Measurements from ENCODE around the gene PCDH7. TPM values are rescaled to one million over a fixed set of nuclear protein-coding genes. Genes with fewer than 3 reads are reported as not detected.

The PCDH7 gene, protein sequence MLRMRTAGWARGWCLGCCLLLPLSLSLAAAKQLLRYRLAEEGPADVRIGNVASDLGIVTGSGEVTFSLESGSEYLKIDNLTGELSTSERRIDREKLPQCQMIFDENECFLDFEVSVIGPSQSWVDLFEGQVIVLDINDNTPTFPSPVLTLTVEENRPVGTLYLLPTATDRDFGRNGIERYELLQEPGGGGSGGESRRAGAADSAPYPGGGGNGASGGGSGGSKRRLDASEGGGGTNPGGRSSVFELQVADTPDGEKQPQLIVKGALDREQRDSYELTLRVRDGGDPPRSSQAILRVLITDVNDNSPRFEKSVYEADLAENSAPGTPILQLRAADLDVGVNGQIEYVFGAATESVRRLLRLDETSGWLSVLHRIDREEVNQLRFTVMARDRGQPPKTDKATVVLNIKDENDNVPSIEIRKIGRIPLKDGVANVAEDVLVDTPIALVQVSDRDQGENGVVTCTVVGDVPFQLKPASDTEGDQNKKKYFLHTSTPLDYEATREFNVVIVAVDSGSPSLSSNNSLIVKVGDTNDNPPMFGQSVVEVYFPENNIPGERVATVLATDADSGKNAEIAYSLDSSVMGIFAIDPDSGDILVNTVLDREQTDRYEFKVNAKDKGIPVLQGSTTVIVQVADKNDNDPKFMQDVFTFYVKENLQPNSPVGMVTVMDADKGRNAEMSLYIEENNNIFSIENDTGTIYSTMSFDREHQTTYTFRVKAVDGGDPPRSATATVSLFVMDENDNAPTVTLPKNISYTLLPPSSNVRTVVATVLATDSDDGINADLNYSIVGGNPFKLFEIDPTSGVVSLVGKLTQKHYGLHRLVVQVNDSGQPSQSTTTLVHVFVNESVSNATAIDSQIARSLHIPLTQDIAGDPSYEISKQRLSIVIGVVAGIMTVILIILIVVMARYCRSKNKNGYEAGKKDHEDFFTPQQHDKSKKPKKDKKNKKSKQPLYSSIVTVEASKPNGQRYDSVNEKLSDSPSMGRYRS (N-terminal part only)
- 4.2 TPM for polyA plus RNA-seq (2013, experiment 1 of 2)
- 3.7 TPM for polyA plus RNA-seq (2013, experiment 2 of 2)

- H3K23ac ChIP-seq (ENCODE audit: low read length), result peak within 1 kb of the TSS; percentile 70
- peak within 1 kb of the TSS; percentile 75 for H3K27ac ChIP-seq (ENCODE audit: low read depth, low read length)
Measured at GRCh38 chr4:30720021-30720660, at the start of gene PCDH7. TSS of gene PCDH7 (plus strand) at chr4:30720369. CDS start at chr4:30721423, 1,054 bp downstream.

GRCh38 chr4:30671926-30672448 lies 48.2 kb upstream of the PCDH7 start:
- Histone ChIP-seq H2BK120ac (ENCODE audit: low read depth, low read length) (no peak overlapping the region), H3K18ac (ENCODE audit: low read length) (no peak overlapping the region), H3K4me3 (ENCODE audit: low read length) (no peak overlapping the region), H3K4ac (ENCODE audit: low read depth, low read length) (no peak overlapping the region), H3K36me3 (ENCODE audit: control insufficient read depth, insufficient read depth, low read length) (no peaks in the 10 kb centered on the region), H3K27me3 (ENCODE audit: insufficient read depth, low read length, poor library complexity) (no peaks in the 10 kb centered on the region), H3K79me2 (ENCODE audit: control insufficient read depth, insufficient read depth, low read length) (no peaks in the 10 kb centered on the region), H3K4me1 (ENCODE audit: control insufficient read depth, low read depth, low read length) (no peaks in the 10 kb centered on the region), H2BK15ac (replicated peaks; ENCODE audit: low read depth) (no peak overlapping the region), H3K4me2 (ENCODE audit: low read length) (no peak overlapping the region), H3K79me1 (ENCODE audit: low read length) (no peaks in the 10 kb centered on the region), H2AK5ac (ENCODE audit: low read length) (no peak overlapping the region), H2BK5ac (ENCODE audit: low read length) (no peak overlapping the region), H4K5ac (ENCODE audit: low read length) (no peak overlapping the region), H3K9ac (ENCODE audit: low read length) (no peak overlapping the region), H3K23ac (ENCODE audit: low read length) (no peak overlapping the region), H3K27ac (ENCODE audit: low read depth, low read length) (no peak overlapping the region), H4K8ac (ENCODE audit: low read depth, low read length) (no peak overlapping the region), H3K56ac (ENCODE audit: low read length) (no peak overlapping the region)
- DNase-seq, result no peak
- WGBS (ENCODE audit: extremely low coverage, insufficient coverage, low lambda C conversion rate), result no CpG with 5 or more reads among the region's 3 CpGs

More at GRCh38 chr4:30720021-30720660, at the start of gene PCDH7:
- Histone ChIP-seq H3K4me1 (ENCODE audit: control insufficient read depth, low read depth, low read length) (peaks cover 6% of the 10 kb centered on the region), H3K79me1 (ENCODE audit: low read length) (peaks cover 14% of the 10 kb centered on the region), H2AK5ac (ENCODE audit: low read length) (no peak within 1 kb of the TSS), H3K4me3 (ENCODE audit: low read length) (peak within 1 kb of the TSS; percentile 91), H4K5ac (ENCODE audit: low read length) (no peak within 1 kb of the TSS), H3K18ac (ENCODE audit: low read length) (peak within 1 kb of the TSS; percentile 70), H3K36me3 (ENCODE audit: control insufficient read depth, insufficient read depth, low read length) (no peaks in the 10 kb centered on the region), H2BK15ac (replicated peaks; ENCODE audit: low read depth) (no peak within 1 kb of the TSS), H3K4ac (ENCODE audit: low read depth, low read length) (peak within 1 kb of the TSS; percentile 26), H3K9ac (ENCODE audit: low read length) (peak within 1 kb of the TSS; percentile 92), H4K8ac (ENCODE audit: low read depth, low read length) (no peak within 1 kb of the TSS), H2BK120ac (ENCODE audit: low read depth, low read length) (no peak within 1 kb of the TSS), H3K56ac (ENCODE audit: low read length) (peak within 1 kb of the TSS; percentile 98), H3K79me2 (ENCODE audit: control insufficient read depth, insufficient read depth, low read length) (peaks cover 22% of the 10 kb centered on the region), H3K27me3 (ENCODE audit: insufficient read depth, low read length, poor library complexity) (no peaks in the 10 kb centered on the region), H2BK5ac (ENCODE audit: low read length) (peak within 1 kb of the TSS; percentile 88), H3K4me2 (ENCODE audit: low read length) (peak within 1 kb of the TSS; percentile 94)
- DNase-seq, result peak; percentile 91
- WGBS (ENCODE audit: extremely low coverage, insufficient coverage, low lambda C conversion rate), result 33% methylated on average over 1 of the region's 44 CpGs

GRCh38 chr4:30696191-30696590 lies 24.0 kb upstream of the PCDH7 start:
- no peaks in the 10 kb centered on the region for H3K79me1 ChIP-seq (ENCODE audit: low read length)
- no peak overlapping the region for H3K18ac ChIP-seq (ENCODE audit: low read length)
- no peak overlapping the region for H3K23ac ChIP-seq (ENCODE audit: low read length)
- no peaks in the 10 kb centered on the region for H3K27me3 ChIP-seq (ENCODE audit: insufficient read depth, low read length, poor library complexity)
- H2BK120ac ChIP-seq (ENCODE audit: low read depth, low read length), result no peak overlapping the region
- H4K8ac ChIP-seq (ENCODE audit: low read depth, low read length), result no peak overlapping the region
- H3K56ac ChIP-seq (ENCODE audit: low read length), result no peak overlapping the region
- H3K4me1 ChIP-seq (ENCODE audit: control insufficient read depth, low read depth, low read length), result no peaks in the 10 kb centered on the region
- no peak overlapping the region for H2AK5ac ChIP-seq (ENCODE audit: low read length)
- H3K27ac ChIP-seq (ENCODE audit: low read depth, low read length), result no peak overlapping the region
- peak; percentile 3 for DNase-seq
- no peak overlapping the region for H2BK5ac ChIP-seq (ENCODE audit: low read length)
- H2BK15ac ChIP-seq (replicated peaks; ENCODE audit: low read depth), result no peak overlapping the region
- H3K79me2 ChIP-seq (ENCODE audit: control insufficient read depth, insufficient read depth, low read length), result no peaks in the 10 kb centered on the region
- H3K36me3 ChIP-seq (ENCODE audit: control insufficient read depth, insufficient read depth, low read length), result no peaks in the 10 kb centered on the region
- H3K4ac ChIP-seq (ENCODE audit: low read depth, low read length), result no peak overlapping the region
- H4K5ac ChIP-seq (ENCODE audit: low read length), result no peak overlapping the region
- H3K4me2 ChIP-seq (ENCODE audit: low read length), result no peak overlapping the region
- no peak overlapping the region for H3K4me3 ChIP-seq (ENCODE audit: low read length)
- no peak overlapping the region for H3K9ac ChIP-seq (ENCODE audit: low read length)

GRCh38 chr4:30714408-30715031 lies 5.6 kb upstream of the PCDH7 start:
- Histone ChIP-seq H2BK5ac (ENCODE audit: low read length) (no peak overlapping the region), H3K27me3 (ENCODE audit: insufficient read depth, low read length, poor library complexity) (no peaks in the 10 kb centered on the region), H3K4me1 (ENCODE audit: control insufficient read depth, low read depth, low read length) (no peaks in the 10 kb centered on the region), H3K18ac (ENCODE audit: low read length) (no peak overlapping the region), H3K27ac (ENCODE audit: low read depth, low read length) (no peak overlapping the region), H3K4ac (ENCODE audit: low read depth, low read length) (no peak overlapping the region), H3K79me2 (ENCODE audit: control insufficient read depth, insufficient read depth, low read length) (no peaks in the 10 kb centered on the region), H4K5ac (ENCODE audit: low read length) (no peak overlapping the region), H3K9ac (ENCODE audit: low read length) (no peak overlapping the region), H3K4me2 (ENCODE audit: low read length) (no peak overlapping the region), H2AK5ac (ENCODE audit: low read length) (no peak overlapping the region), H3K36me3 (ENCODE audit: control insufficient read depth, insufficient read depth, low read length) (no peaks in the 10 kb centered on the region), H3K56ac (ENCODE audit: low read length) (no peak overlapping the region), H3K79me1 (ENCODE audit: low read length) (no peaks in the 10 kb centered on the region), H3K23ac (ENCODE audit: low read length) (no peak overlapping the region), H2BK15ac (replicated peaks; ENCODE audit: low read depth) (no peak overlapping the region), H3K4me3 (ENCODE audit: low read length) (no peak overlapping the region), H4K8ac (ENCODE audit: low read depth, low read length) (no peak overlapping the region), H2BK120ac (ENCODE audit: low read depth, low read length) (no peak overlapping the region)
- DNase-seq, result peak; percentile 83
- WGBS (ENCODE audit: extremely low coverage, insufficient coverage, low lambda C conversion rate), result no CpG with 5 or more reads among the region's 6 CpGs

DNA sequence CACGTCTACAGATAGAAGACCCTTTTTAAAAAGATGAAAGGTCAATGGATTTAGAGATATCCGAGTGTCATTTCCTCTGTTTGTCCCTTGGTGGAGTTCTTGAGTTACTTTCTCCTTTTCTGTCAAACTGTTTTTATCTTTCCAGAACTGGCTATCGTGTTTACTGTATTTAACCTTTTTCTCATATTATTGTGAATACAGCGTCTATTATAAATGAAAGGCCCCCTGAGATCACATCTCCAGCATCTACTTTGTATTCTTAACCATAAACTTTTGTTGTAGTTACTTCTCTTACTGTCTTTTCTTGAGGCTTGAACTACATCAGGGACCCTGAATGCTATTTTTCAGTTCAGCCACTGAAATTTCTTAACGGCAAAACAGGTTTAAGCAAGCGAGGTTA lies 4.0 kb upstream of the PCDH7 start:
- no peak overlapping the region for H3K4me2 ChIP-seq (ENCODE audit: low read length)
- H3K23ac ChIP-seq (ENCODE audit: low read length), result no peak overlapping the region
- no peaks in the 10 kb centered on the region for H3K79me1 ChIP-seq (ENCODE audit: low read length)
- no peak overlapping the region for H2BK5ac ChIP-seq (ENCODE audit: low read length)
- H3K27me3 ChIP-seq (ENCODE audit: insufficient read depth, low read length, poor library complexity), result no peaks in the 10 kb centered on the region
- no peak overlapping the region for H3K4me3 ChIP-seq (ENCODE audit: low read length)
- H3K9ac ChIP-seq (ENCODE audit: low read length), result no peak overlapping the region
- H2BK120ac ChIP-seq (ENCODE audit: low read depth, low read length), result no peak overlapping the region
- H3K4me1 ChIP-seq (ENCODE audit: control insufficient read depth, low read depth, low read length), result no peaks in the 10 kb centered on the region
- H3K4ac ChIP-seq (ENCODE audit: low read depth, low read length), result no peak overlapping the region
- no peak overlapping the region for H3K56ac ChIP-seq (ENCODE audit: low read length)
- peak; percentile 69 for DNase-seq
- H3K36me3 ChIP-seq (ENCODE audit: control insufficient read depth, insufficient read depth, low read length), result no peaks in the 10 kb centered on the region
- no CpG with 5 or more reads among the region's 6 CpGs for WGBS (ENCODE audit: extremely low coverage, insufficient coverage, low lambda C conversion rate)
- H3K18ac ChIP-seq (ENCODE audit: low read length), result no peak overlapping the region
- no peak overlapping the region for H2AK5ac ChIP-seq (ENCODE audit: low read length)
- no peak overlapping the region for H3K27ac ChIP-seq (ENCODE audit: low read depth, low read length)
- H4K8ac ChIP-seq (ENCODE audit: low read depth, low read length), result no peak overlapping the region
- no peak overlapping the region for H2BK15ac ChIP-seq (replicated peaks; ENCODE audit: low read depth)
- H4K5ac ChIP-seq (ENCODE audit: low read length), result no peak overlapping the region
- H3K79me2 ChIP-seq (ENCODE audit: control insufficient read depth, insufficient read depth, low read length), result no peaks in the 10 kb centered on the region
